ENCODE measurements around the gene NUTM2G. TPM values are rescaled to one million over a fixed set of nuclear protein-coding genes. Genes with fewer than 3 reads are reported as not detected.
"Not testable (repeated sequence)": the region's sequence is repeated elsewhere in the genome, so short reads cannot be mapped to it uniquely, and the experiment has no call there.

The NUTM2G gene
- total RNA-seq, 3 donors from 2014 or later = not detected

DNA sequence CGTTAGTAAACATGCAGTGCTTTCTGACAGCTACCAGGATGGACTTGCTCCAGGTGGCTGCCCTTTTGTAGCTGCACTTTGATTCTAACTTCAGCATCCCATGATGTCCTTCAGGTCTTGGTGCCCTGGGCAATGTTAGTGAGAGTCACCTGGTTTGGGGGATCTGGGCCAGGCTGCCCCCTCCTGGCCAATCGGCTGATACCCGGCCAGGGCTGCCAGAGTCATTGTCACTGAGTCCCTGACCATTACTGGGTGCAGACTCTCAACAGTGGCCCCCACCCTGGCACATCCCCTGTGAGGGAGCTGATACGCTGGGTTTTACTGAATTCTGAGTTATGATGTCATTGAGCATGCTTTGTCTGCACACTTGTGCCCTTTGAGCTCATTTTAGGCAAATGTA lies 13.5 kb downstream of the NUTM2G start:
- H3K27ac ChIP-seq; DNase-seq (ENCODE audit: low spot score in 2 of 2); H3K36me3 ChIP-seq; intact Hi-C loops (cut with DNase I; ENCODE audit: low total_unique reads); H3K9me3 ChIP-seq; H3K4me3 ChIP-seq; H3K27me3 ChIP-seq; H3K4me1 ChIP-seq: not testable (repeated sequence)

DNA sequence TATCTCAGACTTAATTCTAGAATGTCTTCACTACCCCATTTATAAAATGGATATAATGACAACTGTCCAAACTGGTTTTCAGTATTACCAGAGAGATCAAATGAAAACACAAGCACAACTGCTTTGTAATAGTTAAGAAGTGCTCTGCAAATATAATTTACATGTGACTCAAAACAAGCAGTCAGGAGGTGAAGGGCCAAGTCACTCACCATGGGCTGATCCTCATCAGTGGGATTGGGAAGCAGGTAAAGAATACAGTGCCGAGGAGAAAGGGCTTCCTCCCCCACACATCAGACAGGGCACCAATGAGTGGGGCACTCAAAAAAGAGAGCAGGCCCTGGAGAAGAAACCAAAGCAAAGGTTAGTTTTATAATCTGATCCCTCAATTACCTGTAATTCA lies 20.7 kb downstream of the NUTM2G start:
- DNase-seq (ENCODE audit: low spot score in 2 of 2); H3K4me3 ChIP-seq; H3K27ac ChIP-seq; intact Hi-C loops (cut with DNase I; ENCODE audit: low total_unique reads); H3K36me3 ChIP-seq; H3K9me3 ChIP-seq; H3K27me3 ChIP-seq; H3K4me1 ChIP-seq: not testable (repeated sequence)

GRCh38 chr9:96950539-96950938 lies 21.9 kb downstream of the NUTM2G start:
- H3K27me3 ChIP-seq; H3K9me3 ChIP-seq; H3K36me3 ChIP-seq; H3K4me1 ChIP-seq; intact Hi-C loops (cut with DNase I; ENCODE audit: low total_unique reads); H3K27ac ChIP-seq; DNase-seq (ENCODE audit: low spot score in 2 of 2); H3K4me3 ChIP-seq: not testable (repeated sequence)

DNA sequence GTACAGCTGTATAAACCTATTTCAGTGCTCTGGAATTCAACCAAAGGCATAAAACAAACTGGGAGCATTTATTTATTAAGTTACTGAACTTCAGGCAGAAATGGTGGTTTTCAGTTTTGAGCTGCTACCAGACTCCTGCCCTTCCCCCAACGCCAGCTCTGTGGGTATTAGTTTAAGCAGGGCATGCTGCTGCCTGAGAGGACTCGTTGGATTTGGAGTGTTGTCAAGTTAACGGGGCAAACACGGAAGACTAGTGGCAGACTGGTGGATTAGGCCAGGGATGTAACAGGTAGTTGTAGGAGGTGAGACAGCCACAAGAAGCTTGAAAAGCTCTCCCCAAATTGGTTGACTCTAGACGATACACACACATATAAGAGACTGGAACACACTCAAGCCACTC lies 38.9 kb downstream of the NUTM2G start:
- H3K4me1 ChIP-seq; H3K27me3 ChIP-seq; DNase-seq (ENCODE audit: low spot score in 2 of 2); intact Hi-C loops (cut with DNase I; ENCODE audit: low total_unique reads); H3K27ac ChIP-seq; H3K36me3 ChIP-seq; H3K9me3 ChIP-seq; H3K4me3 ChIP-seq: not testable (repeated sequence)

DNA sequence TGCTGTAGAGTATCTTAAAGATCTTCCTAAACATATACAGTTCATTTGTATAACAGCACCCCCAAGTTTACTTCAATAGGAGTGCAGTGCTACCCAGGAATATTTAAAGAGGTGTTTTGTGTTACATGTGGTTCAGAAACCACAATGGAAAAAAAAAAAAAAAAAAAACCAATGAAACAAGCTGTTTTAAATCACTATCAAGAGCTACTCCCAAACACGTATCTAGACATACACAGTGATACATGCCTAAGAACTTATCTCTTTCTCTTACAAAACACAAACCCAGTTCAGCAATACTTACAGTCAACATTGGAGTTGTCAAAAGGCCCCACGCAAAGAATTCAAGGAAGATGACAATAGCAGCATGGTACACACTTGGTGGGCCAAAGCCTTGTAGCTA lies 43.9 kb downstream of the NUTM2G start:
- intact Hi-C loops (cut with DNase I; ENCODE audit: low total_unique reads); DNase-seq (ENCODE audit: low spot score in 2 of 2): not testable (repeated sequence)

DNA sequence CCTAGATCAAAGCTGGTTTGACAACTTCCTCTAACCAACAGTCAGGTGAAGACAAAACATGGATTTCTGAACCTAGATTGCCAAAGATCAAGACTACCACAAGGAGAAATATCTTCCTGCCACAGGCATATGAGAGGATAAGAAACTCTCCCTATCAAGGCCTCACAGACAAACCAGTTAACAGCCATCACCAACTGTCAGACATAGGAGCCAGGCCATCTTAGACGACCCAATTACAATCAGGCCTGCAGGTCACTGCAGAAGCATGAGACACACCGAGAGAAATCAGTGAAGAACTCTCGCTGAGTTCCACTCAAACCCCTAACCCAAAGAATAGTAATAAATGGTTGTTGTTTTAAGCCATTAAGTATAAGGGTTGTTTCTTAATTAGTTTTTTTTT lies 45.4 kb downstream of the NUTM2G start:
- H3K27me3 ChIP-seq; H3K27ac ChIP-seq; H3K4me1 ChIP-seq; DNase-seq (ENCODE audit: low spot score in 2 of 2); intact Hi-C loops (cut with DNase I; ENCODE audit: low total_unique reads); H3K36me3 ChIP-seq; H3K4me3 ChIP-seq; H3K9me3 ChIP-seq: not testable (repeated sequence)

More for the DNA sequence above, 43.9 kb downstream of the NUTM2G start:
- H3K4me3 ChIP-seq, H3K27me3 ChIP-seq, H3K27ac ChIP-seq, H3K9me3 ChIP-seq, H3K36me3 ChIP-seq, H3K4me1 ChIP-seq: not testable (repeated sequence)

DNA sequence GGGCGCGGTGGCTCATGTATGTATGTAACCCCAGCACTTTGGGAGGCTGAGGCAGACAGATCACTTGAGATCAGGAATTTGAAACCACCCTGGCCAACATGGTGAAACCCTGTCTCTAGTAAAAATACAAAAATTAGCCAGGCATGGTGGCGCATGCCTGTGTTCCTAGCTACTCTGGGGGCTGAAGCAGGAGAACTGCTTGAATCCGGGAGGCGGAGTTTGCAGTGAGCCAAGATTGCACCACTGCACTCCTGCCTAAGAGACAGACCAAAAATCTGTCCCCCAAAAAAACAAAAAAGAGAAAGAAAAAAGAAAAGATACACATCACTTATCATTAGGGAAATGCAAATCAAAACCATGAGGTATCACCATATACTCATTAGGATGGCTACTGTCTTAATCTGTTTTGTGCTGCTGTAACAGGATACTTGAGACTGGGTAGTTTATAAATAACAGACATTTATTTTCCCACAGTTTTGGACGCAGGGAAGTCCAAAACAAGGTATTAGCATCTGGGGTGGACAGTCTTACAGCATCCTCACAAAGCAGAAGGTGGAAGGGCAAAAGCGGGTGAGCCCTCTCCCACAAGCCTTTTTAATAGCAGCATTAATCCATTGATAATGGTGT lies 55.0 kb downstream of the NUTM2G start:
- H3K4me1 ChIP-seq; H3K36me3 ChIP-seq; H3K27ac ChIP-seq; DNase-seq (ENCODE audit: low spot score in 2 of 2); H3K4me3 ChIP-seq; H3K27me3 ChIP-seq; intact Hi-C loops (cut with DNase I; ENCODE audit: low total_unique reads); H3K9me3 ChIP-seq: not testable (repeated sequence)

DNA sequence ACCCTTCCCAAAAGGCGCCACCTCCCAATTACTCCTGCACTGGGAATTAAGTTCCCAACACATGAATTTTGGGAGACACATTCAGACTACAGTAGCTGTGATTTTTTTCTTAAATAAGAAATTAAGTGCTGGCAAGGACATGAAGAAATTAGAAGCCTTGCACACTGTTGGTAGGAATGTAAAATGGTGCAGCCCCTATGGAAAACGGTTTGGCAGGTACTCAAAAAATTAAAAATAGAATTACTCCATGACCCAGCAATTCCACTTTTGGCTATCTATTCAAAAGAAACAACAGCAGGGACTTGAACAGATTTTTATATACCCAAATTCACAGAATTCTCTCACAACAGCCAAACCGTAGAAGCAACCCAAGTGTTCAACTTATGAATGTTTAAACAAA lies 55.5 kb downstream of the NUTM2G start:
- H3K36me3 ChIP-seq; intact Hi-C loops (cut with DNase I; ENCODE audit: low total_unique reads); H3K27ac ChIP-seq; H3K27me3 ChIP-seq; H3K4me1 ChIP-seq; DNase-seq (ENCODE audit: low spot score in 2 of 2); H3K4me3 ChIP-seq; H3K9me3 ChIP-seq: not testable (repeated sequence)

GRCh38 chr9:96984887-96985286 lies 56.2 kb downstream of the NUTM2G start:
- H3K27ac ChIP-seq; H3K27me3 ChIP-seq; H3K4me3 ChIP-seq; intact Hi-C loops (cut with DNase I; ENCODE audit: low total_unique reads); H3K36me3 ChIP-seq; H3K9me3 ChIP-seq; DNase-seq (ENCODE audit: low spot score in 2 of 2); H3K4me1 ChIP-seq: not testable (repeated sequence)

Other genes starting within 250 kb of the NUTM2G start
- gene ZNF510, start 150.8 kb upstream of the NUTM2G start, total RNA-seq = 10 to 100 TPM; 13.8 to 25.2 (median 17.4) TPM
- 10 to 100 TPM in 2 of 3 donors, 1 to 10 TPM in 1; 9.0 to 23.0 (median 18.4) TPM for gene ZNF782, start 74.3 kb upstream of the NUTM2G start, total RNA-seq
- gene CTSV, start 110.3 kb downstream of the NUTM2G start, total RNA-seq = 10 to 100 TPM in 1 of 3 donors, 1 to 10 TPM in 1, under 1 TPM in 1; 0.48 to 15.4 (median 2.0) TPM

Measured in breast epithelium (tissue), 4 donors.